ENCODE measurements around the gene FSTL3. TPM values are rescaled to one million over a fixed set of nuclear protein-coding genes. Genes with fewer than 3 reads are reported as not detected.
"Not testable (repeated sequence)": the region's sequence is repeated elsewhere in the genome, so short reads cannot be mapped to it uniquely, and the experiment has no call there.

FSTL3 gene
- total and polyA plus RNA-seq, 8 donors: 7.6 to 145 (median 11.5) TPM

DNA sequence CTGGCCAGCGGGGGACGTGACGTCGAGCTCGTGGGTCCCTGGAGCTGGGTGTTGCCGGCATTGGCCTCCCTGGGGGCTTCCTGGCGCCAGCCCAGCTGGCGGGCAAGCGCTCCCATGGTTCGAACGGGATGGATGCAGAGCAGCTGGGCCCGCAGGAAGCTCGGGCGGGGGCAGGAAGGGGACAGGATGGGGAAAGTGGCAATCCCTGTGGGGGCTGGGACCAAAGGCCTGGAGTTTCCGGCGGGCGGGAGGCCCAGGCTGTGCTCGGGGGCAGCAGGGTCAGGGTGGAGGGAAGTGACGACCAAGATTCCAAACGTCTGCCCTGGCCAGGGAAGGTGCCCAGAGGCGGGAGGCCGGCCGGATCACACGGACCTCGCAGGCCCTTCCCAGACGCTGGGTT lies 51.8 kb downstream of the FSTL3 start:
- no peaks in the 10 kb centered on the region for H3K27me3 ChIP-seq
- peaks cover 0 to 10% of the 10 kb centered on the region in 2 donors for H3K4me1 ChIP-seq
- H3K36me3 ChIP-seq: no peaks in the 10 kb centered on the region
- H3K9me3 ChIP-seq: no peaks in the 10 kb centered on the region
- DNase-seq: peak in 3 of 4 donors; percentile 62 to 86 (median 81)
- H3K27ac ChIP-seq: peak overlapping the region; percentile 56 to 67
- peak; percentile 46 for ATAC-seq
- intact Hi-C loops (cut with DNase I): no loop called here
- no peak overlapping the region for H3K4me3 ChIP-seq
- TF ChIP-seq, protein P1, sequence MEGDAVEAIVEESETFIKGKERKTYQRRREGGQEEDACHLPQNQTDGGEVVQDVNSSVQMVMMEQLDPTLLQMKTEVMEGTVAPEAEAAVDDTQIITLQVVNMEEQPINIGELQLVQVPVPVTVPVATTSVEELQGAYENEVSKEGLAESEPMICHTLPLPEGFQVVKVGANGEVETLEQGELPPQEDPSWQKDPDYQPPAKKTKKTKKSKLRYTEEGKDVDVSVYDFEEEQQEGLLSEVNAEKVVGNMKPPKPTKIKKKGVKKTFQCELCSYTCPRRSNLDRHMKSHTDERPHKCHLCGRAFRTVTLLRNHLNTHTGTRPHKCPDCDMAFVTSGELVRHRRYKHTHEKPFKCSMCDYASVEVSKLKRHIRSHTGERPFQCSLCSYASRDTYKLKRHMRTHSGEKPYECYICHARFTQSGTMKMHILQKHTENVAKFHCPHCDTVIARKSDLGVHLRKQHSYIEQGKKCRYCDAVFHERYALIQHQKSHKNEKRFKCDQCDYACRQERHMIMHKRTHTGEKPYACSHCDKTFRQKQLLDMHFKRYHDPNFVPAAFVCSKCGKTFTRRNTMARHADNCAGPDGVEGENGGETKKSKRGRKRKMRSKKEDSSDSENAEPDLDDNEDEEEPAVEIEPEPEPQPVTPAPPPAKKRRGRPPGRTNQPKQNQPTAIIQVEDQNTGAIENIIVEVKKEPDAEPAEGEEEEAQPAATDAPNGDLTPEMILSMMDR (IDR thresholded peaks at IDR 0.05): no peak

DNA sequence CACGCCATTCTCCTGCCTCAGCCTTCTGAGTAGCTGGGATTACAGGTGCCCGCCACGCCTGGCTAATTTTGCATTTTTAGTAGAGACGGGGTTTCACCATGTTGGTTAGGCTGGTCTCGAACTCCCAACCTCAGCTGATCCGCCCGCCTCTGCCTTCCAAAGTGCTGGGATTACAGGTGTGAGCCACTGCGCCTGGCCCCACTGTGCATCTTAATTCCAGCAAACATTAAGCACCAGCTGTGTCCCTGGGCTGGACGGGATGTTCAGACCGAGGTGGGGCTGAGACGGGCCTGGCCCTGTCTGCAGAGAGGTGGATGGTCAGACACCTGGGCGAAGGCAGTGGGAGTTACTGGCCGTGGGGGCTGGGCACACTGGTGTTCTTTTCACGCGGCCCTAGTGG lies 53.4 kb downstream of the FSTL3 start:
- DNase-seq; H3K9me3 ChIP-seq; H3K36me3 ChIP-seq; H3K27me3 ChIP-seq; intact Hi-C loops (cut with DNase I); H3K4me3 ChIP-seq; ATAC-seq; H3K27ac ChIP-seq: not testable (repeated sequence)
- H3K4me1 ChIP-seq: peaks cover 0 to 17% of the 10 kb centered on the region in 2 donors

DNA sequence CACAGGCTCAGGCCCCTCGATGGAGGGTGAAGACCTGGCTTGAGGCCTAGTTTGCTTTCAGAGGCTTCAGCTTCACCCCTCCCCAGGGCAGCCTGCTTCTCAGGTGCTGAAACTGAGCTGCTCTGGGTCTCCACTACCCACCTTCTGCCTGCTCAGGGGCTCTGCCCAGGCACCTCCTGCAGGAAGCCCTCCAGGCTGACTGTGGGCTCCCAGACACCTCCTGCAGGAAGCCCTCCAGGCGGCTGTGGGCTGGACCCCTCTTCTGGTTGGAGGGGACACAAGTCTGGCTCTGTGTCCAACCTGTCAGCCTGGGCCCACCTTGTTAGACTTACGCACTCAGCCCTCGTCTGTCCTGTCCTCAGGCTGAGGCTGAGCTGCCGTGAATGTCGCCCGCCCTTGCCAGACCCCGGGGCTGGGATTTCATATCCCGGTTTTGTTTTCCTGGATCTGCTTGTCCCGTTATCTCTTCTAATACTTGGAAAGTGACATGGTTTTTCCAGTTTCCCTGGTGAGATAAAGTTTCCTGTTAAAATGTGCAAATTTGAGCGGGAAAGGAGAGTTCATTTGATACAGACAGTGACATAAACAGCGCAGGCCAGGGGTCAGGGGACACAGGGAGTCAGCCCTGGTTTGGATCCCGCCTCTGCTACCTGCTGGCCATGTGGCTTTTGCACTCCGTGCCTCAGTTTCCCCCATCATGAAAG lies 53.9 kb downstream of the FSTL3 start:
- H3K36me3 ChIP-seq: no peaks in the 10 kb centered on the region
- intact Hi-C loops (cut with DNase I): loop anchor here in 1 of 2 donors (10.0 kb wide), 1 partner anchor 65 kb away; the partner anchor contains the start of gene RNF126
- no peak overlapping the region for H3K4me3 ChIP-seq
- no peaks in the 10 kb centered on the region for H3K27me3 ChIP-seq
- no peak for DNase-seq
- H3K27ac ChIP-seq: no peak overlapping the region
- H3K9me3 ChIP-seq: no peaks in the 10 kb centered on the region
- peaks cover 0 to 17% of the 10 kb centered on the region in 2 donors for H3K4me1 ChIP-seq
- no peak for ATAC-seq
- TF ChIP-seq, protein P1 (IDR thresholded peaks at IDR 0.05): no peak

DNA sequence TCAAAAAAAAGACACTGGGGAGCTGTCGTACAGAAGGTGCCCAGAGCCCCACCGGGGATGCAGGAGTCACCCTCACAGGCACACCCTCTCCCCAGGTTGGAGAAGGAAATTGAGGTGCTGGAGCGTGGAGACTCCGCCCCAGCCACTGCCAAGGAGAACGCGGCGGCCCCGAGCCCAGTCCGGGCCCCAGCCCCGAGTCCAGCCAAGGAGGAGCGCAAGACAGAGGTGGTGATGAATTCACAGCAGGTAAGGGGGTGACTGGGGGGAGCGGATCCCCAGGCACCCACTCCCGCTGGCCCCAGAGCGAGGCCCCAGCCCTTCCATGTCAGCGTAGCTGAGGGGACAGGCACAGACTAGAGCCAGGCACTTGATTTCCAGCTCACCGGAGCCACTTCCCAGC lies 54.8 kb downstream of the FSTL3 start:
- Histone ChIP-seq H3K36me3 (no peaks in the 10 kb centered on the region), H3K27me3 (no peaks in the 10 kb centered on the region), H3K4me3 (no peak overlapping the region), H3K27ac (no peak overlapping the region), H3K4me1 (peaks cover 0 to 17% of the 10 kb centered on the region in 2 donors), H3K9me3 (no peaks in the 10 kb centered on the region)
- DNase-seq (no peak), ATAC-seq (no peak)
- intact Hi-C loops (cut with DNase I): loop anchor here in 1 of 2 donors (10.0 kb wide), 1 partner anchor 66 kb away; the partner anchor contains the start of gene RNF126
- TF ChIP-seq, protein P1 (IDR thresholded peaks at IDR 0.05): no peak

DNA sequence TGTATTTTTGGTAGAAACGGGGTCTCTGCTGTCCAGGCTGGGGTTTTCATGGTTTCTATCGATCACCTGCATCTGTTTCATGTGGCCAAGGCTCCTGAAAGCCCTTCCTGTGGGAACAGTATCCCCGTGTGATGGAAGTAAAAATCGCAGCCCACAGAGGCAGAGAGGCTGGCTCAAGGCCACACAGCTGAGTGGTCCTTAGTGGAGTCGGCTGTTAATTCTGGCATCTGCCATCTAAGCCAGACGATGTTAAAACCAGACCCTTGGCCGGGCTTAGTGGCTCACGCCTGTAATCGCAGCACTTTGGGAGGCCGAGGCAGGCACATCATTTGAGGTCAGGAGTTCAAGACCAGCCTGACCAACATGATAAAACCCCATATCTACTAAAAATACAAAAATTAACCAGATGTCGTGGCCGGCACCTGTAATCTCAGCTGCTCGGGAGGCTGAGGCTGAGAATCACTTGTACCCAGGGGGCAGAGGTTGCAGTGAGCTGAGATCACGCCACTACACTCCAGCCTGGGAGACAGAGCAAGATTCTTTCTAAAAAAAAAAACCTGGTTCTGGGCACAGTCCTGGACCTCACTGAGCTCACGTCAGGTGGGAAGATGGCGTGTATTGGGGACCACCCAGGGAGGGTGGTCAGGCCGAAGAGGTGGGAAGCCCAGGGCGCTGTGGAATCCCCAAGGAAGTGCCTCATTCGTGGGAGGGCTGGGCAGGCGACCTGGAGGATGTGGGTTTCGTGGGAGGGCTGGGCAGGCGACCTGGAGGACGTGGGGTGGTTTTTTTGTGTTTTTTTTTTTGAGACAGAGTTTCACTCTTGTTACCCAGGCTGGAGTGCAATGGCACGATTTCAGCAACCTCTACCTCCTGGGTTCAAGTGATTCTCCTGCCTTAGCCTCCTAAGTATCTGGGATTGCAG lies 56.2 kb downstream of the FSTL3 start:
- no peaks in the 10 kb centered on the region for H3K36me3 ChIP-seq
- H3K9me3 ChIP-seq: no peaks in the 10 kb centered on the region
- no peaks in the 10 kb centered on the region for H3K27me3 ChIP-seq
- DNase-seq: peak in 1 of 4 donors; percentile 55
- no peak overlapping the region for H3K4me3 ChIP-seq
- peaks cover 0 to 15% of the 10 kb centered on the region in 2 donors for H3K4me1 ChIP-seq
- no peak overlapping the region for H3K27ac ChIP-seq
- intact Hi-C loops (cut with DNase I): loop anchor here in 1 of 2 donors (10.0 kb wide), 1 partner anchor 68 kb away; the partner anchor contains the start of gene RNF126
- ATAC-seq: no peak
- TF ChIP-seq, protein P1 (IDR thresholded peaks at IDR 0.05): no peak

Other genes starting within 250 kb of the FSTL3 start
- 10 to 100 TPM; 16.8 to 34.5 TPM for gene SHC2, start 215.4 kb upstream of the FSTL3 start, total RNA-seq
- 10 to 100 TPM; 16.0 to 28.1 (median 20.2) TPM for gene SHC2, start 215.4 kb upstream of the FSTL3 start, polyA plus RNA-seq (ENCODE audit: insufficient read length in 6 of 6)
- under 1 TPM in 1 of 2 donors, not detected in 1; 0.52 TPM for gene MADCAM1, start 179.9 kb upstream of the FSTL3 start, total RNA-seq
- gene MADCAM1, start 179.9 kb upstream of the FSTL3 start, polyA plus RNA-seq (ENCODE audit: insufficient read length in 6 of 6): 10 to 100 TPM in 3 of 6 donors, 1 to 10 TPM in 3; 4.9 to 11.7 (median 8.9) TPM
- 10 to 100 TPM; 18.0 to 18.2 TPM for gene TPGS1, start 168.9 kb upstream of the FSTL3 start, total RNA-seq
- gene TPGS1, start 168.9 kb upstream of the FSTL3 start, polyA plus RNA-seq (ENCODE audit: insufficient read length in 6 of 6): 10 to 100 TPM in 1 of 6 donors, 1 to 10 TPM in 5; 3.5 to 10.2 (median 6.7) TPM
- 10 to 100 TPM; 50.9 to 55.5 TPM for gene CDC34, start 144.6 kb upstream of the FSTL3 start, total RNA-seq
- gene CDC34, start 144.6 kb upstream of the FSTL3 start, polyA plus RNA-seq (ENCODE audit: insufficient read length in 6 of 6): 10 to 100 TPM; 42.7 to 62.3 (median 55.0) TPM
- gene GZMM, start 132.3 kb upstream of the FSTL3 start, total RNA-seq: 1 to 10 TPM; 1.4 TPM
- 1 to 10 TPM in 1 of 6 donors, under 1 TPM in 4, not detected in 1; 0.45 to 1.1 (median 0.65) TPM for gene GZMM, start 132.3 kb upstream of the FSTL3 start, polyA plus RNA-seq (ENCODE audit: insufficient read length in 6 of 6)
- 100 to 1,000 TPM; 339 to 457 TPM for gene BSG, start 103.8 kb upstream of the FSTL3 start, total RNA-seq
- gene BSG, start 103.8 kb upstream of the FSTL3 start, polyA plus RNA-seq (ENCODE audit: insufficient read length in 6 of 6): 100 to 1,000 TPM; 259 to 372 (median 302) TPM
- gene HCN2, start 86.5 kb upstream of the FSTL3 start, total RNA-seq: under 1 TPM; 0.38 to 0.50 TPM
- gene HCN2, start 86.5 kb upstream of the FSTL3 start, polyA plus RNA-seq (ENCODE audit: insufficient read length in 6 of 6): under 1 TPM; 0.06 to 0.21 (median 0.13) TPM
- gene POLRMT, start 42.9 kb upstream of the FSTL3 start, total RNA-seq: 10 to 100 TPM; 28.5 to 36.9 TPM
- 10 to 100 TPM; 32.2 to 44.7 (median 42.6) TPM for gene POLRMT, start 42.9 kb upstream of the FSTL3 start, polyA plus RNA-seq (ENCODE audit: insufficient read length in 6 of 6)
- under 1 TPM; 0.21 to 0.29 TPM for gene FGF22, start 36.5 kb upstream of the FSTL3 start, total RNA-seq
- under 1 TPM; 0.22 to 0.48 (median 0.35) TPM for gene FGF22, start 36.5 kb upstream of the FSTL3 start, polyA plus RNA-seq (ENCODE audit: insufficient read length in 6 of 6)
- 10 to 100 TPM; 24.3 to 34.0 TPM for gene RNF126, start 13.2 kb upstream of the FSTL3 start, total RNA-seq
- gene RNF126, start 13.2 kb upstream of the FSTL3 start, polyA plus RNA-seq (ENCODE audit: insufficient read length in 6 of 6): 10 to 100 TPM; 15.4 to 27.2 (median 21.1) TPM
- not detected for gene PRSS57, start 19.1 kb downstream of the FSTL3 start, total RNA-seq
- under 1 TPM; 0.15 to 0.50 (median 0.29) TPM for gene PRSS57, start 19.1 kb downstream of the FSTL3 start, polyA plus RNA-seq (ENCODE audit: insufficient read length in 6 of 6)
- gene PALM, start 32.5 kb downstream of the FSTL3 start, total RNA-seq: 10 to 100 TPM; 30.2 to 33.0 TPM
- gene PALM, start 32.5 kb downstream of the FSTL3 start, polyA plus RNA-seq (ENCODE audit: insufficient read length in 6 of 6): 10 to 100 TPM; 37.0 to 59.7 (median 42.8) TPM
- 10 to 100 TPM; 19.2 to 44.0 TPM for gene MISP, start 74.7 kb downstream of the FSTL3 start, total RNA-seq
- gene MISP, start 74.7 kb downstream of the FSTL3 start, polyA plus RNA-seq (ENCODE audit: insufficient read length in 6 of 6): 10 to 100 TPM in 3 of 6 donors, 1 to 10 TPM in 3; 5.8 to 15.6 (median 10.6) TPM
- 100 to 1,000 TPM; 236 to 354 TPM for gene PTBP1, start 121.1 kb downstream of the FSTL3 start, total RNA-seq
- 100 to 1,000 TPM; 317 to 374 (median 340) TPM for gene PTBP1, start 121.1 kb downstream of the FSTL3 start, polyA plus RNA-seq (ENCODE audit: insufficient read length in 6 of 6)
- gene PLPPR3, start 145.6 kb downstream of the FSTL3 start, total RNA-seq: 1 to 10 TPM; 1.6 to 1.9 TPM
- gene PLPPR3, start 145.6 kb downstream of the FSTL3 start, polyA plus RNA-seq (ENCODE audit: insufficient read length in 6 of 6): 10 to 100 TPM in 1 of 6 donors, 1 to 10 TPM in 5; 4.9 to 11.9 (median 6.8) TPM
- gene AZU1, start 151.4 kb downstream of the FSTL3 start, total RNA-seq: 1 to 10 TPM; 1.3 TPM
- 1 to 10 TPM; 1.7 to 4.7 (median 2.5) TPM for gene AZU1, start 151.4 kb downstream of the FSTL3 start, polyA plus RNA-seq (ENCODE audit: insufficient read length in 6 of 6)
- gene PRTN3, start 164.6 kb downstream of the FSTL3 start, total RNA-seq: under 1 TPM; 0.55 to 0.58 TPM
- gene PRTN3, start 164.6 kb downstream of the FSTL3 start, polyA plus RNA-seq (ENCODE audit: insufficient read length in 6 of 6): 1 to 10 TPM; 1.5 to 3.8 (median 3.0) TPM
- gene ELANE, start 175.9 kb downstream of the FSTL3 start, total RNA-seq: 1 to 10 TPM in 1 of 2 donors, under 1 TPM in 1; 0.89 to 1.3 TPM
- gene ELANE, start 175.9 kb downstream of the FSTL3 start, polyA plus RNA-seq (ENCODE audit: insufficient read length in 6 of 6): 1 to 10 TPM in 4 of 6 donors, under 1 TPM in 2; 0.70 to 2.2 (median 1.2) TPM
- 10 to 100 TPM; 78.0 to 85.3 TPM for gene CFD, start 183.3 kb downstream of the FSTL3 start, total RNA-seq
- gene CFD, start 183.3 kb downstream of the FSTL3 start, polyA plus RNA-seq (ENCODE audit: insufficient read length in 6 of 6): 10 to 100 TPM in 2 of 6 donors, 1 to 10 TPM in 4; 4.9 to 22.9 (median 8.1) TPM
- 10 to 100 TPM; 51.7 to 55.8 TPM for gene MED16, start 216.8 kb downstream of the FSTL3 start, total RNA-seq
- gene MED16, start 216.8 kb downstream of the FSTL3 start, polyA plus RNA-seq (ENCODE audit: insufficient read length in 6 of 6): 10 to 100 TPM; 42.4 to 61.7 (median 53.0) TPM
- gene RNU6-9, start 217.1 kb downstream of the FSTL3 start, total RNA-seq: not detected
- not detected for gene RNU6-9, start 217.1 kb downstream of the FSTL3 start, polyA plus RNA-seq (ENCODE audit: insufficient read length in 6 of 6)
- gene R3HDM4, start 236.8 kb downstream of the FSTL3 start, total RNA-seq: 10 to 100 TPM; 46.1 to 66.3 TPM
- gene R3HDM4, start 236.8 kb downstream of the FSTL3 start, polyA plus RNA-seq (ENCODE audit: insufficient read length in 6 of 6): 10 to 100 TPM; 28.8 to 51.2 (median 37.4) TPM
- under 1 TPM in 1 of 2 donors, not detected in 1; 0.23 TPM for gene KISS1R, start 240.9 kb downstream of the FSTL3 start, total RNA-seq
- under 1 TPM in 2 of 6 donors, not detected in 4; 0.11 to 0.15 TPM for gene KISS1R, start 240.9 kb downstream of the FSTL3 start, polyA plus RNA-seq (ENCODE audit: insufficient read length in 6 of 6)
- 10 to 100 TPM; 20.7 to 35.7 TPM for gene ARID3A, start 249.6 kb downstream of the FSTL3 start, total RNA-seq
- 10 to 100 TPM; 20.6 to 30.5 (median 23.6) TPM for gene ARID3A, start 249.6 kb downstream of the FSTL3 start, polyA plus RNA-seq (ENCODE audit: insufficient read length in 6 of 6)